IMR-90 (cell line): Measurements from ENCODE around the gene MDFI. TPM values are rescaled to one million over a fixed set of nuclear protein-coding genes. Genes with fewer than 3 reads are reported as not detected.

Experiments used
- ATAC-seq: fragments of 200-7000 bp; cut with Tn5 transposase; 2 replicates; pipeline ENCODE4 v1.9.1; 2020; ENCODE audit warnings: low read depth, mild to moderate bottlenecking, moderate library complexity
- BruUV-seq: library from RNA; stranded (reverse); fragments of 400-500 nt; replicated peaks from 2 replicates; lab custom pipeline; 2021; lab: Mats Ljungman, UMichigan
- CTCF ChIA-PET: fragments of 300-600 bp; formaldehyde crosslinking; extraction: SDS; loops from one replicate; lab custom pipeline; 2021; ENCODE audit warnings: antibody characterized with exemption; lab: Yijun Ruan, JAX
- POLR2A ChIA-PET: fragments of 300-600 bp; sonication (Branson Sonifier 250); formaldehyde crosslinking; loops from one replicate; lab custom pipeline; 2022; ENCODE audit warnings: antibody characterized with exemption; ENCODE audit not compliant: unreplicated experiment; lab: Charles Lee
- DNase-seq: peaks from one replicate; pipeline ENCODE4 v3.0.0; 2013
- H2AFZ ChIP-seq: replicated peaks from 2 replicates; pipeline ENCODE3; 2013; ENCODE audit warnings: low read length, mild to moderate bottlenecking; ENCODE audit not compliant: poor library complexity
- H2AK5ac ChIP-seq: 2 replicates; pipeline ENCODE4 v1.6.1; 2013; ENCODE audit warnings: low read depth, low read length, inconsistent platforms
- H2AK9ac ChIP-seq: replicated peaks from 2 replicates; pipeline ENCODE3; 2013; ENCODE audit warnings: mild to moderate bottlenecking, low read depth, low read length, moderate library complexity; ENCODE audit not compliant: poor library complexity
- H2BK120ac ChIP-seq: 2 replicates; pipeline ENCODE4 v1.6.1; 2013; ENCODE audit warnings: low read depth, low read length, inconsistent platforms
- H2BK15ac ChIP-seq: 3 replicates; pipeline ENCODE4 v1.6.1; 2013; ENCODE audit warnings: low read depth, low read length, inconsistent platforms
- H2BK20ac ChIP-seq: 2 replicates; pipeline ENCODE4 v1.6.1; 2013; ENCODE audit warnings: low read depth, mild to moderate bottlenecking, inconsistent platforms, low read length, moderate library complexity
- H2BK5ac ChIP-seq: 2 replicates; pipeline ENCODE4 v1.6.1; 2013; ENCODE audit warnings: mild to moderate bottlenecking, low read depth, low read length, inconsistent platforms; ENCODE audit not compliant: poor library complexity, severe bottlenecking
- H3K14ac ChIP-seq: replicated peaks from 2 replicates; pipeline ENCODE4 v1.6.1; 2013; ENCODE audit warnings: low read depth, low read length, inconsistent platforms
- H3K18ac ChIP-seq: 2 replicates; pipeline ENCODE4 v1.6.1; 2013; ENCODE audit warnings: low read depth, low read length, control low read depth
- H3K23ac ChIP-seq: 2 replicates; pipeline ENCODE4 v1.6.1; 2013; ENCODE audit warnings: low read depth, low read length, inconsistent platforms
- H3K27ac ChIP-seq: 2 replicates; pipeline ENCODE4 v1.5.1; 2013; ENCODE audit warnings: mild to moderate bottlenecking, control low read depth, low read length; ENCODE audit not compliant: insufficient read depth
- H3K27me3 ChIP-seq: 2 replicates; pipeline ENCODE4 v1.6.1; 2013; ENCODE audit warnings: low read length; ENCODE audit not compliant: control insufficient read depth, insufficient read depth
- H3K36me3 ChIP-seq: 2 replicates; pipeline ENCODE4 v1.6.1; 2013; ENCODE audit warnings: low read length, mixed read lengths; ENCODE audit not compliant: control insufficient read depth, insufficient read depth
- H3K4ac ChIP-seq: 2 replicates; pipeline ENCODE4 v1.6.1; 2013; ENCODE audit warnings: low read depth, low read length, inconsistent platforms
- H3K4me1 ChIP-seq: 2 replicates; pipeline ENCODE4 v1.6.1; 2013; ENCODE audit warnings: low read length, mixed read lengths; ENCODE audit not compliant: control insufficient read depth, insufficient read depth
- H3K4me2 ChIP-seq: 2 replicates; pipeline ENCODE4 v1.6.1; 2013; ENCODE audit warnings: low read depth, mild to moderate bottlenecking, control low read depth, low read length, moderate library complexity
- H3K4me3 ChIP-seq: 2 replicates; pipeline ENCODE4 v1.5.1; 2013; ENCODE audit warnings: low read depth, mild to moderate bottlenecking, control low read depth, low read length, moderate library complexity; ENCODE audit not compliant: insufficient read depth
- H3K56ac ChIP-seq: 2 replicates; pipeline ENCODE4 v1.6.1; 2013; ENCODE audit warnings: low read length, inconsistent platforms; ENCODE audit not compliant: insufficient read depth; ENCODE audit errors: extremely low read depth
- H3K79me1 ChIP-seq, 2 experiments: 2 replicates each; pipeline ENCODE4 v1.6.1; 2013; ENCODE audit warnings: low read length in 2 of 2, inconsistent platforms in 1 of 2, low read depth in 1 of 2
- H3K9ac ChIP-seq: 2 replicates; pipeline ENCODE4 v1.6.1; 2013; ENCODE audit warnings: low read depth, low read length, control low read depth
- H3K9me1 ChIP-seq: 2 replicates; pipeline ENCODE4 v1.6.1; 2013; ENCODE audit warnings: low read length, inconsistent platforms; ENCODE audit not compliant: insufficient read depth
- H3K9me3 ChIP-seq: 2 replicates; pipeline ENCODE4 v1.6.1; 2013; ENCODE audit warnings: low read length; ENCODE audit not compliant: control insufficient read depth, insufficient read depth
- H4K20me1 ChIP-seq: 2 replicates; pipeline ENCODE4 v1.6.1; 2013; ENCODE audit warnings: low read length, inconsistent platforms; ENCODE audit not compliant: insufficient read depth
- H4K5ac ChIP-seq: 2 replicates; pipeline ENCODE4 v1.6.1; 2013; ENCODE audit warnings: mild to moderate bottlenecking, low read depth, low read length, control low read depth
- H4K8ac ChIP-seq, 2 experiments: 2 replicates each; pipeline ENCODE4 v1.6.1; 2013; ENCODE audit warnings: low read depth in 2 of 2, low read length in 2 of 2, control low read depth in 1 of 2, inconsistent platforms in 1 of 2
- H4K91ac ChIP-seq: 2 replicates; pipeline ENCODE4 v1.6.1; 2013; ENCODE audit warnings: low read depth, low read length, inconsistent platforms; ENCODE audit not compliant: insufficient read depth
- CEBPB ChIP-seq: IDR thresholded peaks from 2 replicates; pipeline ENCODE4 v1.6.1; 2012; ENCODE audit warnings: low read depth, low read length, improper control_type of control experiment
- CHD1 ChIP-seq: IDR thresholded peaks from 2 replicates; pipeline ENCODE4 v1.6.1; 2012; ENCODE audit warnings: low read depth, low read length, improper control_type of control experiment
- ELK1 ChIP-seq: fragments of 150-350 bp; IDR thresholded peaks from 2 replicates; pipeline ENCODE4 v1.6.1; 2016; ENCODE audit warnings: low read depth, mild to moderate bottlenecking, low read length, moderate library complexity, borderline replicate concordance
- FOS ChIP-seq: fragments of 150-350 bp; IDR thresholded peaks from 2 replicates; pipeline ENCODE4 v1.6.1; 2016; ENCODE audit warnings: low read depth, low read length
- MAFK ChIP-seq: IDR thresholded peaks from 2 replicates; pipeline ENCODE4 v1.6.1; 2012; ENCODE audit warnings: low read depth, low read length, improper control_type of control experiment
- MAZ ChIP-seq: IDR thresholded peaks from 2 replicates; pipeline ENCODE4 v1.6.1; 2012; ENCODE audit warnings: low read depth, mild to moderate bottlenecking, low read length, improper control_type of control experiment, moderate library complexity, borderline replicate concordance
- MXI1 ChIP-seq: IDR thresholded peaks from 2 replicates; pipeline ENCODE4 v1.6.1; 2012; ENCODE audit warnings: low read depth, mild to moderate bottlenecking, low read length, moderate library complexity, borderline replicate concordance
- POLR2A ChIP-seq: IDR thresholded peaks from 2 replicates; pipeline ENCODE4 v1.6.1; 2012; ENCODE audit warnings: mild to moderate bottlenecking, low read depth, low read length
- RCOR1 ChIP-seq: IDR thresholded peaks from 2 replicates; pipeline ENCODE4 v1.6.1; 2012; ENCODE audit warnings: mild to moderate bottlenecking, low read length, improper control_type of control experiment; ENCODE audit not compliant: insufficient replicate concordance
- RFX5 ChIP-seq: IDR thresholded peaks from 2 replicates; pipeline ENCODE4 v1.8.0; 2012; ENCODE audit warnings: low read depth, mild to moderate bottlenecking, low read length, moderate library complexity
- SMC3 ChIP-seq: fragments of 150-350 bp; IDR thresholded peaks from 2 replicates; pipeline ENCODE4 v1.6.1; 2016; ENCODE audit warnings: low read depth, mild to moderate bottlenecking, antibody characterized with exemption, low read length, moderate library complexity
- USF2 ChIP-seq: fragments of 150-350 bp; IDR thresholded peaks from 2 replicates; pipeline ENCODE4 v1.6.1; 2017; ENCODE audit warnings: mild to moderate bottlenecking, antibody characterized with exemption, low read length, low read depth
- WGBS, 2 experiments: methylation state at CpG; one replicate each; pipeline versions ENCODE4 v1.1.5 to v1.1.7; 2013; ENCODE audit warnings: missing lambda C conversion rate in 2 of 2; ENCODE audit not compliant: insufficient read length in 1 of 2; ENCODE audit errors: extremely low coverage in 2 of 2; 5-methylcytosine and 5-hydroxymethylcytosine counted together
- dilution Hi-C: fragments of 300-500 bp; cut with HindIII; formaldehyde crosslinking; loops from one replicate; pipeline ENCODE4 v1.14.3; 2018; ENCODE audit warnings: low sequenced_read_pairs; ENCODE audit not compliant: unreplicated experiment
- in situ Hi-C: fragments of 300-500 bp; cut with MboI; formaldehyde crosslinking; loops from 3 replicates; pipeline ENCODE4 v1.14.3; 2019; ENCODE audit warnings: low sequenced_read_pairs, inconsistent platforms, mixed read lengths
- intact Hi-C: fragments of 100-400 bp; cut with micrococcal nuclease; formaldehyde crosslinking; loops from 2 replicates; pipeline ENCODE4 v1.10.0; 2022
- polyA plus RNA-seq, 3 experiments: library from polyadenylated mRNA; depleted of rRNA; stranded (reverse); fragments of >200 nt; gene quantifications; 2 replicates each; pipeline ENCODE4 v1.2.3, GENCODE V29; 2012; ENCODE audit warnings: low replicate concordance in 1 of 3
- total RNA-seq: library from RNA; depleted of rRNA; stranded (reverse); fragments of >200 nt; gene quantifications from 2 replicates; pipeline ENCODE4 v1.2.3, GENCODE V29; 2012

The MDFI gene
- total and polyA plus RNA-seq, 2 of the 4 experiments (the other 2 are of a cell fraction) = 0.18 to 0.29 TPM

- H2BK20ac ChIP-seq = no peak overlapping the region
- no peak overlapping the region for H3K56ac ChIP-seq
- H3K9me1 ChIP-seq = no peaks in the 10 kb centered on the region
- peaks cover 67% of the 10 kb centered on the region for H3K27me3 ChIP-seq
- no peak overlapping the region for H2BK5ac ChIP-seq
- no peak overlapping the region for H2BK15ac ChIP-seq
- H3K18ac ChIP-seq = no peak overlapping the region
- no peak overlapping the region for H4K91ac ChIP-seq
- H2AK5ac ChIP-seq = no peak overlapping the region
- ChIA-PET POLR2A (no interaction called here), CTCF (no interaction called here)
- DNase-seq = no peak
- H2AK9ac ChIP-seq = no peak overlapping the region
- TF ChIP-seq CEBPB = no peak
- no peak for TF ChIP-seq USF2
- TF ChIP-seq ELK1 = no peak
- no peak for TF ChIP-seq MAFK
- TF ChIP-seq RCOR1 = no peak
- no peak for TF ChIP-seq RFX5
- TF ChIP-seq POLR2A = no peak
- no peak for TF ChIP-seq MXI1
- no peak for TF ChIP-seq MAZ
- TF ChIP-seq FOS = no peak
- TF ChIP-seq SMC3 = no peak
- TF ChIP-seq CHD1 = no peak
- H3K4ac ChIP-seq = no peak overlapping the region
- no peak overlapping the region for H3K23ac ChIP-seq
- dilution Hi-C loops (no loop called here), intact Hi-C loops (no loop called here), in situ Hi-C loops (no loop called here)
- H4K8ac ChIP-seq = no peak overlapping the region
- no peak overlapping the region for H3K9ac ChIP-seq
- 60% methylated on average over 2 of the region's 9 CpGs; no CpG with 5 or more reads in 1 of the 2 experiments for WGBS, 2 experiments
- H4K20me1 ChIP-seq = no peaks in the 10 kb centered on the region; the same call in 1 of the 2 replicates
- no peaks in the 10 kb centered on the region for H3K4me1 ChIP-seq
- no peak overlapping the region for H3K27ac ChIP-seq
- H2AFZ ChIP-seq = no peak overlapping the region
- peak; percentile 24; the same call in 1 of the 2 replicates for ATAC-seq
- no peaks in the 10 kb centered on the region for H3K36me3 ChIP-seq
- no peak overlapping the region for H3K14ac ChIP-seq
- H3K4me3 ChIP-seq = no peak overlapping the region
- no TSS peak for BruUV-seq
- H2BK120ac ChIP-seq = no peak overlapping the region
- H3K79me1 ChIP-seq = no peaks in the 10 kb centered on the region
- H3K9me3 ChIP-seq = no peaks in the 10 kb centered on the region
- H3K4me2 ChIP-seq = no peak overlapping the region
- no peak overlapping the region for H4K5ac ChIP-seq
Observed at GRCh38 chr6:41647061-41647511, 8.8 kb downstream of the MDFI start.
